GM12878 (cell line): ENCODE measurements around the gene UQCRH. TPM values are rescaled to one million over a fixed set of nuclear protein-coding genes. Genes with fewer than 3 reads are reported as not detected.

Experiments used
- ATAC-seq: fragments of 200-7000 bp; cut with Tn5 transposase; 3 replicates; pipeline ENCODE4 v1.9.1; 2020; ENCODE audit warnings: mild to moderate bottlenecking, moderate library complexity
- BruUV-seq: library from RNA; stranded (reverse); fragments of 400-500 nt; replicated peaks from 2 replicates; lab custom pipeline; 2021; lab: Mats Ljungman, UMichigan
- CTCF ChIA-PET: fragments of 300-600 bp; sonication (Branson Sonifier 250); formaldehyde crosslinking; extraction: SDS; loops from one replicate; lab custom pipeline; 2021; ENCODE audit warnings: inconsistent platforms; lab: Yijun Ruan, JAX
- POLR2A ChIA-PET: fragments of 350-600 bp; formaldehyde crosslinking; extraction: SDS; loops from one replicate; lab custom pipeline; 2021; ENCODE audit warnings: inconsistent platforms; lab: Charles Lee
- RAD21 ChIA-PET: fragments of 300-600 bp; sonication (Branson Sonifier 250); formaldehyde crosslinking; loops from one replicate; lab custom pipeline; 2023; ENCODE audit warnings: antibody characterized with exemption; ENCODE audit not compliant: unreplicated experiment; lab: Charles Lee
- SMC1A ChIA-PET: fragments of 300-600 bp; sonication (Branson Sonifier 250); formaldehyde crosslinking; loops from one replicate; lab custom pipeline; 2023; ENCODE audit not compliant: unreplicated experiment, uncharacterized antibody; lab: Charles Lee
- DNase-seq: peaks from one replicate; pipeline ENCODE4 v3.0.0-alpha.2; 2011; ENCODE audit warnings: low read depth, low spot score
- FAIRE-seq: peaks from 3 replicates; lab custom pipeline; 2011; peaks lifted over from hg19 to GRCh38; lab: Jason Lieb, UNC
- H2AFZ ChIP-seq: 2 replicates; pipeline ENCODE4 v1.6.0; 2011; ENCODE audit warnings: low read depth, low read length, control low read depth; ENCODE audit not compliant: control insufficient read depth
- H3K27ac ChIP-seq: 2 replicates; pipeline ENCODE4 v1.5.1; 2011; ENCODE audit warnings: control low read depth; ENCODE audit not compliant: control insufficient read depth, insufficient read depth
- H3K27me3 ChIP-seq, 2 experiments: replicated peaks in 1 of 2; 2 replicates each; pipeline versions ENCODE4 v1.6.0 to v1.6.1; 2011; ENCODE audit warnings: low read length in 1 of 2; ENCODE audit not compliant: control insufficient read depth in 2 of 2, insufficient read depth in 2 of 2
- H3K36me3 ChIP-seq, 2 experiments: 2 replicates each; pipeline ENCODE4 v1.5.1; 2011; ENCODE audit warnings: low read length in 1 of 2; ENCODE audit not compliant: control insufficient read depth in 2 of 2, insufficient read depth in 2 of 2
- H3K4me1 ChIP-seq: 2 replicates; pipeline ENCODE4 v1.6.1; 2011; ENCODE audit warnings: mild to moderate bottlenecking, low read length, moderate library complexity, mixed read lengths; ENCODE audit not compliant: control insufficient read depth, insufficient read depth
- H3K4me2 ChIP-seq: 2 replicates; pipeline ENCODE4 v1.6.0; 2011; ENCODE audit warnings: control low read depth; ENCODE audit not compliant: control insufficient read depth, insufficient read depth
- H3K4me3 ChIP-seq: fragments of 200-600 bp; sonication (generic); 2 replicates; pipeline ENCODE4 v1.5.1; 2016
- H3K79me2 ChIP-seq: 2 replicates; pipeline ENCODE4 v1.6.0; 2011; ENCODE audit warnings: low read length; ENCODE audit not compliant: control insufficient read depth, insufficient read depth
- H3K9ac ChIP-seq: 2 replicates; pipeline ENCODE4 v1.8.0; 2011; ENCODE audit warnings: low read length, control low read depth, mixed read lengths; ENCODE audit not compliant: control insufficient read depth, insufficient read depth
- H3K9me3 ChIP-seq: replicated peaks from 3 replicates; pipeline ENCODE4 v1.5.1; 2011; ENCODE audit warnings: mild to moderate bottlenecking, low read length; ENCODE audit not compliant: control insufficient read depth, insufficient read depth
- H4K20me1 ChIP-seq: 2 replicates; pipeline ENCODE4 v1.6.0; 2011; ENCODE audit not compliant: control insufficient read depth, insufficient read depth
- MEF2A ChIP-seq: IDR thresholded peaks from 2 replicates; pipeline ENCODE4 v1.6.1; 2011; ENCODE audit warnings: low read depth, mild to moderate bottlenecking, low read length, moderate library complexity; ENCODE audit not compliant: insufficient read depth
- MXI1 ChIP-seq: fragments of 150-350 bp; IDR thresholded peaks from 2 replicates; pipeline ENCODE4 v1.6.1; 2011; ENCODE audit warnings: low read depth, mild to moderate bottlenecking, inconsistent platforms, low read length, improper control_type of control experiment
- NFIC ChIP-seq: IDR thresholded peaks from 2 replicates; pipeline ENCODE4 v1.6.1; 2012; ENCODE audit warnings: low read depth, mild to moderate bottlenecking, inconsistent platforms, low read length, moderate library complexity
- PML ChIP-seq: IDR thresholded peaks from 2 replicates; pipeline ENCODE4 v1.6.1; 2012; ENCODE audit warnings: low read length, inconsistent platforms
- POLR2A ChIP-seq: IDR thresholded peaks from 2 replicates; pipeline ENCODE4 v1.6.1; 2011; ENCODE audit warnings: low read depth, mild to moderate bottlenecking, low read length
- POLR2AphosphoS5 ChIP-seq: IDR thresholded peaks from 2 replicates; pipeline ENCODE4 v1.6.1; 2011; ENCODE audit warnings: mild to moderate bottlenecking, low read length, inconsistent platforms
- POU2F2 ChIP-seq: IDR thresholded peaks from 3 replicates; pipeline ENCODE4 v1.6.1; 2011; ENCODE audit warnings: low read depth, mild to moderate bottlenecking, low read length, borderline replicate concordance
- SMAD5 ChIP-seq: IDR thresholded peaks from 2 replicates; pipeline ENCODE4 v1.6.1; 2016; ENCODE audit warnings: antibody characterized with exemption, low read depth
- YBX1 ChIP-seq: fragments of 450-650 bp; IDR thresholded peaks from 2 replicates; pipeline ENCODE4 v1.6.1; 2016; ENCODE audit warnings: antibody characterized with exemption
- WGBS: methylation state at CpG from one replicate; pipeline ENCODE4 v1.1.6; 2016; ENCODE audit warnings: low lambda C conversion rate; ENCODE audit not compliant: insufficient replicate concordance, insufficient coverage; ENCODE audit errors: missing lambda C conversion rate; 5-methylcytosine and 5-hydroxymethylcytosine counted together
- in situ Hi-C: fragments of 300-500 bp; cut with MboI; formaldehyde crosslinking; loops from 9 replicates; pipeline ENCODE4 v1.14.3; 2018; ENCODE audit warnings: mixed read lengths
- intact Hi-C: fragments of 100-400 bp; cut with micrococcal nuclease; formaldehyde crosslinking; loops from one replicate; pipeline ENCODE4 v1.14.2; 2022; ENCODE audit not compliant: unreplicated experiment
- polyA plus RNA-seq, 11 experiments: library from polyadenylated mRNA; depleted of rRNA in 4 of 11; unstranded in 6 of 11; stranded (reverse) in 5 of 11; fragments of >200 nt; fragmentation: Nextera tagmentation in 4 of 11; fragmentation: Illumina TruSeq in 1 of 11; extraction: Ambion mirVana in 4 of 11; extraction: Trizol in 1 of 11; gene quantifications; 1 replicate in 1 of 11; 2 replicates in 10 of 11; pipeline versions ENCODE4 v1.2.1 to v1.2.3, GENCODE V29; 2011 to 2016; ENCODE audit warnings: inconsistent platforms in 2 of 11, missing spikeins in 2 of 11, low read depth in 1 of 11
- total RNA-seq, 4 experiments: library from RNA; depleted of rRNA in 3 of 4; stranded (reverse); fragments of >200 nt in 3 of 4; fragmentation: Illumina TruSeq in 1 of 4; extraction: Trizol in 1 of 4; gene quantifications; 2 replicates each; pipeline versions ENCODE4 v1.2.1 to v1.2.3, GENCODE V29; 2013 to 2021
- TF ChIP-seq, protein P1 (sequence below): IDR thresholded peaks from 2 replicates; pipeline ENCODE4 v1.6.1; 2012; ENCODE audit warnings: low read length, inconsistent platforms
- TF ChIP-seq, protein P2 (sequence below): fragments of 450-650 bp; IDR thresholded peaks from 2 replicates; pipeline ENCODE4 v1.6.1; 2016; ENCODE audit warnings: mild to moderate bottlenecking, moderate library complexity, borderline replicate concordance

UQCRH gene
- total and polyA plus RNA-seq, 10 of the 15 experiments (the other 5 are each of a cell fraction or from before 2014, with no cell fraction given): 363 to 1,782 (median 597) TPM

DNA sequence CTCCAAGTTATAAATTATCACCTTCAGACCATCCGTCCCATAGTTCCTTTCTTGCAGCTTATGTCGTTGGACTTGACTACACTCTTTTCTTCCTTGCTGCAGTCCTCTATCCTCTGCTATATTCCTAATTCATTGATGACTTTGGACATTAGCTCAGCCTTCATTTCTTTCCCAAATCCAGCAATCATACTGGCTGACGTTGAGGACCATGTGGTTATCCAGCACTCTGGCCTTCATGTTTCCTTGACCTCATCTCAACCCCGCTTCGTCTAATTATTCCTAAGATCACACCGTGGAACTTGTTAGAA lies 28.5 kb upstream of the UQCRH start:
- Histone ChIP-seq H3K4me1 (no peaks in the 10 kb centered on the region), H3K27ac (no peak overlapping the region), H3K27me3 (no peaks in the 10 kb centered on the region), H3K9me3 (no peaks in the 10 kb centered on the region), H3K36me3 (peaks cover 42 to 46% of the 10 kb centered on the region in 2 experiments), H3K9ac (no peak overlapping the region), H3K4me3 (no peak overlapping the region), H3K79me2 (no peaks in the 10 kb centered on the region), H3K4me2 (no peak overlapping the region), H4K20me1 (no peaks in the 10 kb centered on the region), H2AFZ (no peak overlapping the region)
- DNase-seq (no peak), FAIRE-seq (no peak), ATAC-seq (no peak)
- POLR2A ChIA-PET: interaction anchor here (1.2 to 1.3 kb wide), 2 partner anchors 13 to 30 kb away, joined by 3 read pairs; no protein-coding TSS in a partner anchor
- intact Hi-C loops: no loop called here
- in situ Hi-C loops: no loop called here
- TSS peak; percentile 36 for BruUV-seq
- CTCF ChIA-PET: interaction anchor here (1.6 kb wide), 1 partner anchor 28 kb away, joined by 3 read pairs; no protein-coding TSS in a partner anchor
- SMC1A ChIA-PET: interaction anchor here (0.9 kb wide), 1 partner anchor 73 kb away, joined by 3 read pairs; no protein-coding TSS in a partner anchor
- WGBS: 97% methylated on average over 6 of the region's 6 CpGs
- RAD21 ChIA-PET: no interaction called here
- peak; percentile 21 for TF ChIP-seq POLR2A
- 0 out of 2 replicates have a peak, but pooled peaks have one; percentile 8 for TF ChIP-seq SMAD5
- TF ChIP-seq MEF2A: no peak
- peak; percentile 55; the same call in 1 of the 2 replicates for TF ChIP-seq PML
- TF ChIP-seq POLR2AphosphoS5: peak; percentile 43

DNA sequence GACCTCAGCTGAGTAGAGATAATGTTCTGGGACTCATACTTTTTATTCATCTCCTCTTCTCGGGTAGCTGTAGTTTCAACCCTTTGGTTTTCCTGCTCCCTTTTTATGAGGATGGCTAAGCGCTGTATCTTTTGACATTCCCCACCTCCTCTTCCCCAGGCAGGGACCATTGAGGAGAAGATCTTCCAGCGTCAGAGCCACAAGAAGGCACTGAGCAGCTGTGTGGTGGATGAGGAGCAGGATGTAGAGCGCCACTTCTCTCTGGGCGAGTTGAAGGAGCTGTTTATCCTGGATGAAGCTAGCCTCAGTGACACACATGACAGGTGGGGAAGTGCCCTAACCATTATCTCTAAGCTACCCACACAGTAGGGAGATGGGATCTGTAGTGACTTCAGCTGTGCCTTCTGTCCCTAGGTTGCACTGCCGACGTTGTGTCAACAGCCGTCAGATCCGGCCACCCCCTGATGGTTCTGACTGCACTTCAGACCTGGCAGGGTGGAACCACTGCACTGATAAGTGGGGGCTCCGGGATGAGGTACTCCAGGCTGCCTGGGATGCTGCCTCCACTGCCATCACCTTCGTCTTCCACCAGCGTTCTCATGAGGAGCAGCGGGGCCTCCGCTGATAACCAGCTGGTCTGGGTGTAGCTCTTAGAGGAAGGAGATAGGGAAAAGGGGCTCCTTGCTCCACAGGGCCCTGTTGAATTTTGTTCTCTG lies 25.7 kb upstream of the UQCRH start:
- Histone ChIP-seq H3K4me3 (no peak overlapping the region), H3K9ac (no peak overlapping the region), H4K20me1 (no peaks in the 10 kb centered on the region), H2AFZ (no peak overlapping the region), H3K27ac (no peak overlapping the region), H3K79me2 (no peaks in the 10 kb centered on the region), H3K4me1 (no peaks in the 10 kb centered on the region), H3K9me3 (no peaks in the 10 kb centered on the region), H3K27me3 (no peaks in the 10 kb centered on the region), H3K4me2 (no peak overlapping the region), H3K36me3 (peaks cover 38 to 61% of the 10 kb centered on the region in 2 experiments)
- ChIA-PET RAD21 (interaction anchor here (1.1 kb wide), 1 partner anchor 68 kb away, joined by 3 read pairs; no protein-coding TSS in a partner anchor), SMC1A (interaction anchor here (1.2 kb wide), 1 partner anchor 69 kb away, joined by 4 read pairs; no protein-coding TSS in a partner anchor), CTCF (interaction anchor here (0.9 to 1.5 kb wide), 2 partner anchors 19 to 33 kb away, joined by 4 read pairs; no protein-coding TSS in a partner anchor), POLR2A (interaction anchor here (1.0 to 1.3 kb wide), 2 partner anchors 10 to 26 kb away, joined by 3 to 4 read pairs; partner anchors contain the start of genes LRRC41 and UQCRH)
- FAIRE-seq (no peak), ATAC-seq (no peak), DNase-seq (no peak)
- WGBS: 89% methylated on average over 14 of the region's 14 CpGs
- in situ Hi-C loops (no loop called here), intact Hi-C loops (no loop called here)
- BruUV-seq: no TSS peak
- TF ChIP-seq, protein P1, sequence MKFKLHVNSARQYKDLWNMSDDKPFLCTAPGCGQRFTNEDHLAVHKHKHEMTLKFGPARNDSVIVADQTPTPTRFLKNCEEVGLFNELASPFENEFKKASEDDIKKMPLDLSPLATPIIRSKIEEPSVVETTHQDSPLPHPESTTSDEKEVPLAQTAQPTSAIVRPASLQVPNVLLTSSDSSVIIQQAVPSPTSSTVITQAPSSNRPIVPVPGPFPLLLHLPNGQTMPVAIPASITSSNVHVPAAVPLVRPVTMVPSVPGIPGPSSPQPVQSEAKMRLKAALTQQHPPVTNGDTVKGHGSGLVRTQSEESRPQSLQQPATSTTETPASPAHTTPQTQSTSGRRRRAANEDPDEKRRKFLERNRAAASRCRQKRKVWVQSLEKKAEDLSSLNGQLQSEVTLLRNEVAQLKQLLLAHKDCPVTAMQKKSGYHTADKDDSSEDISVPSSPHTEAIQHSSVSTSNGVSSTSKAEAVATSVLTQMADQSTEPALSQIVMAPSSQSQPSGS: no peak
- no peak for TF ChIP-seq MXI1
- TF ChIP-seq, protein P2, sequence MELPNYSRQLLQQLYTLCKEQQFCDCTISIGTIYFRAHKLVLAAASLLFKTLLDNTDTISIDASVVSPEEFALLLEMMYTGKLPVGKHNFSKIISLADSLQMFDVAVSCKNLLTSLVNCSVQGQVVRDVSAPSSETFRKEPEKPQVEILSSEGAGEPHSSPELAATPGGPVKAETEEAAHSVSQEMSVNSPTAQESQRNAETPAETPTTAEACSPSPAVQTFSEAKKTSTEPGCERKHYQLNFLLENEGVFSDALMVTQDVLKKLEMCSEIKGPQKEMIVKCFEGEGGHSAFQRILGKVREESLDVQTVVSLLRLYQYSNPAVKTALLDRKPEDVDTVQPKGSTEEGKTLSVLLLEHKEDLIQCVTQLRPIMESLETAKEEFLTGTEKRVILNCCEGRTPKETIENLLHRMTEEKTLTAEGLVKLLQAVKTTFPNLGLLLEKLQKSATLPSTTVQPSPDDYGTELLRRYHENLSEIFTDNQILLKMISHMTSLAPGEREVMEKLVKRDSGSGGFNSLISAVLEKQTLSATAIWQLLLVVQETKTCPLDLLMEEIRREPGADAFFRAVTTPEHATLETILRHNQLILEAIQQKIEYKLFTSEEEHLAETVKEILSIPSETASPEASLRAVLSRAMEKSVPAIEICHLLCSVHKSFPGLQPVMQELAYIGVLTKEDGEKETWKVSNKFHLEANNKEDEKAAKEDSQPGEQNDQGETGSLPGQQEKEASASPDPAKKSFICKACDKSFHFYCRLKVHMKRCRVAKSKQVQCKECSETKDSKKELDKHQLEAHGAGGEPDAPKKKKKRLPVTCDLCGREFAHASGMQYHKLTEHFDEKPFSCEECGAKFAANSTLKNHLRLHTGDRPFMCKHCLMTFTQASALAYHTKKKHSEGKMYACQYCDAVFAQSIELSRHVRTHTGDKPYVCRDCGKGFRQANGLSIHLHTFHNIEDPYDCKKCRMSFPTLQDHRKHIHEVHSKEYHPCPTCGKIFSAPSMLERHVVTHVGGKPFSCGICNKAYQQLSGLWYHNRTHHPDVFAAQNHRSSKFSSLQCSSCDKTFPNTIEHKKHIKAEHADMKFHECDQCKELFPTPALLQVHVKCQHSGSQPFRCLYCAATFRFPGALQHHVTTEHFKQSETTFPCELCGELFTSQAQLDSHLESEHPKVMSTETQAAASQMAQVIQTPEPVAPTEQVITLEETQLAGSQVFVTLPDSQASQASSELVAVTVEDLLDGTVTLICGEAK: no peak
- no peak for TF ChIP-seq YBX1
- TF ChIP-seq POU2F2: no peak
- no peak for TF ChIP-seq NFIC
